GM12865 (cell line): ENCODE data around the gene TBCD.
"Not testable (repeated sequence)": the region's sequence is repeated elsewhere in the genome, so short reads cannot be mapped to it uniquely, and the experiment has no call there.

Source experiments
- DNase-seq: peaks from one replicate; pipeline ENCODE4 v3.0.0; 2010; ENCODE audit warnings: low read depth
- H3K4me3 ChIP-seq: 2 replicates; pipeline ENCODE4 v1.5.1; 2011; ENCODE audit warnings: mild to moderate bottlenecking, low read depth, low read length, control low read depth
- CTCF ChIP-seq: IDR thresholded peaks from 2 replicates; pipeline ENCODE4 v1.5.1; 2011; ENCODE audit warnings: low read length, control low read depth, low read depth, inconsistent platforms; ENCODE audit not compliant: insufficient read depth; ENCODE audit errors: missing control alignments

The TBCD gene

DNA sequence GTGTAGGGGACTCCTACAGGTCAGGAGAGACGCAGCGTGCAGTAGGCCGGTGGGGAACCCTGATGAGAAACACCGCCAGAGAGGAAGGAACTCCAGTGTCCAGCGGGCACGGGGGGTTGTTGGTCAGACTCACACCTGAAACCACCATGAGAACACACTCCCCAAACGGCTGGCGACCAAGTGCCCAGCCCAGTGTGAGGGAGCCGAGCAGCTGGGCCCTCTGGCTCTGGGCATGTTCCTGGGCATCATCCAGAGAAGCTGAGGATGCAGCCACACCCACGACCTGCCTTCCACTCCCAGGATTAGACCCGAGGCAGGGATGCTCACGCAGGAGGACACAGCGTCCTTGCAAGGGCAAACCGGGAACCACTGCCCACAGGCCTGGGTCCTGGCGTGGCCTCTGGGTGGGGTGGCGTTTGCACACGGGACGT lies 196.2 kb downstream of the TBCD start:
- H3K4me3 ChIP-seq = no peak overlapping the region
- DNase-seq = no peak
- TF ChIP-seq CTCF = no peak

DNA sequence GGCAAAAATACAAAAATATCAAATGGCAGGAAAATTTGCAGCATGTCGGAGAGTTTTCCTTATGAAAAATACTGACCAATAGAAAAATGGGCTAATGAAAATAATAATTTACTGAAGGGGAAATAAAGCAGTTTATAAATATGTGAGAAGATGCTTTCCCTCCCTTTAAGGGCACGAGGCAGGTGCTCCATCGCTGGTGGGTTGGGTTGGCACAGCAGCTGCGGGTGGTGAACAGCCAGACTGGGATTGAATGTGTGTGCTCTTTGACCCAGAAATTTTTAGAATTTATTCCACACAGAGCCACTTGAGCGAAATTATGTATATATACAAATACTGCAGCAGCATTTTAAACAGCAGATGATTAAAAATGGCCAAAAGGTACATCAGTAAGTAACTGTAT lies 197.1 kb downstream of the TBCD start:
- H3K4me3 ChIP-seq = no peak overlapping the region
- TF ChIP-seq CTCF = no peak
- DNase-seq = no peak

DNA sequence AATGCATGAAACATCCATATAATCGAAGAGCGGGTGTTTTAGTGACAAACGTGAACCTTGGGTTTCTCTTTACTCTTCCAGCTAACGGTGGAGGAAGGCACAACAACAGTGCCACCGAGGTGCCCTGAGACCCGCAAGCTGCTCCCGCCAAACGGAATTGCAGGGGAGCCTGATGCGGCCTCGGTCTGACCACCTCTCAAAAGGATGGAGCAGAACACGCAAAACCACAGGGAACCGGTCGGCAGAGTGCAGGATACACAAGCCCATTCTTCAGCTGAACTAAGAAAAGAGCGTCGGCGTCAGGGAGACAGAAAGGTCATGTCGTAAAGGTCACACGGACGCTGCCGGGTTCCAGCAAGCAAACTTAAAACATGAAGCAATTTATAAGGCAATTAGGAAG lies 197.5 kb downstream of the TBCD start:
- no peak for TF ChIP-seq CTCF
- H3K4me3 ChIP-seq = no peak overlapping the region
- no peak for DNase-seq

- H3K4me3 ChIP-seq = no peak overlapping the region
- TF ChIP-seq CTCF = no peak
- DNase-seq = no peak
Measured at GRCh38 chr17:82949984-82950383, 198.1 kb downstream of the TBCD start.

- TF ChIP-seq CTCF = no peak
- no peak for DNase-seq
Measured at GRCh38 chr17:82950525-82951102, 198.7 kb downstream of the TBCD start.

GRCh38 chr17:82952019-82952418 lies 200.2 kb downstream of the TBCD start:
- no peak for DNase-seq
- no peak overlapping the region for H3K4me3 ChIP-seq
- no peak for TF ChIP-seq CTCF

More at GRCh38 chr17:82950525-82951102, 198.7 kb downstream of the TBCD start:
- no peak overlapping the region for H3K4me3 ChIP-seq

- DNase-seq, H3K4me3 ChIP-seq: not testable (repeated sequence)
Measured at GRCh38 chr17:82955106-82955505, 203.2 kb downstream of the TBCD start.

DNA sequence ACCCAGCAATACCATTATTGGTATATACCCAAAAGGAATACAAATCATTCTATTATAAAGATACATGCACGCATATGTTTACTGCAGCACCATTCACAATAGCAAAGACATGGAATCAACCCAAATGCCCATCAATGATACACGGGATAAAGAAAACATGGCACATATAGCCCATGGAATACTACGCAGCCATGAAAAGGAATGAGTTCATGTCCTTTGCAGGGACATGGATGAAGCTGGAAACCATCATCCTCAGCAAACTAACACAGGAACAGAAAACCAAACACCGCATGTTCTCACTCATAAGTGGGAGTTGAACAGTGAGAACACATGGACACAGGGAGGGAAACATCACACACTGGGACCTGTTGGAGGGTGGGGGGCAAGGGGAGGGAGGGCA lies 203.8 kb downstream of the TBCD start:
- DNase-seq, H3K4me3 ChIP-seq: not testable (repeated sequence)
